Measurements from ENCODE around the gene RASGRF1.

Gene RASGRF1

GRCh38 chr15:79041601-79042168 is 48.9 kb downstream of the RASGRF1 start:
- no peaks in the 10 kb centered on the region for H3K36me3 ChIP-seq (ENCODE audit: control insufficient read depth in 2 of 2, insufficient read depth in 2 of 2, low read length in 2 of 2)
- no peak overlapping the region for H3K9ac ChIP-seq (ENCODE audit: low read length in 2 of 2)
- H3K27me3 ChIP-seq (ENCODE audit: control insufficient read depth in 1 of 2, insufficient read depth in 2 of 2, low read length in 2 of 2) = peaks cover 3% of the 10 kb centered on the region in 2 donors
- no peaks in the 10 kb centered on the region for H3K4me1 ChIP-seq (ENCODE audit: control insufficient read depth, insufficient read depth, low read length)
- no peak overlapping the region for H3K27ac ChIP-seq (ENCODE audit: low read length)
- no peak overlapping the region for H3K4me3 ChIP-seq (ENCODE audit: low read length in 2 of 2)
- H3K9me3 ChIP-seq (ENCODE audit: control insufficient read depth in 2 of 2, low read length in 2 of 2) = peaks cover 4 to 13% of the 10 kb centered on the region in 2 donors

- Histone ChIP-seq H3K4me1 (ENCODE audit: control insufficient read depth, insufficient read depth, low read length) (peaks cover 5% of the 10 kb centered on the region), H3K9ac (ENCODE audit: low read length in 2 of 2) (no peak overlapping the region), H3K36me3 (ENCODE audit: control insufficient read depth in 2 of 2, insufficient read depth in 2 of 2, low read length in 2 of 2) (no peaks in the 10 kb centered on the region), H3K27me3 (ENCODE audit: control insufficient read depth in 1 of 2, insufficient read depth in 2 of 2, low read length in 2 of 2) (peaks cover 3 to 5% of the 10 kb centered on the region in 2 donors), H3K9me3 (ENCODE audit: control insufficient read depth in 2 of 2, low read length in 2 of 2) (peaks cover 0 to 2% of the 10 kb centered on the region in 2 donors), H3K4me3 (ENCODE audit: low read length in 2 of 2) (no peak overlapping the region), H3K27ac (ENCODE audit: low read length) (no peak overlapping the region)
Measured at GRCh38 chr15:79037848-79038247, 52.7 kb downstream of the RASGRF1 start.

- peaks cover 5% of the 10 kb centered on the region for H3K4me1 ChIP-seq (ENCODE audit: control insufficient read depth, insufficient read depth, low read length)
- no peaks in the 10 kb centered on the region for H3K36me3 ChIP-seq (ENCODE audit: control insufficient read depth in 2 of 2, insufficient read depth in 2 of 2, low read length in 2 of 2)
- H3K9me3 ChIP-seq (ENCODE audit: control insufficient read depth in 2 of 2, low read length in 2 of 2) = no peaks in the 10 kb centered on the region
- H3K27me3 ChIP-seq (ENCODE audit: control insufficient read depth in 1 of 2, insufficient read depth in 2 of 2, low read length in 2 of 2) = peaks cover 3 to 5% of the 10 kb centered on the region in 2 donors
- H3K27ac ChIP-seq (ENCODE audit: low read length) = no peak overlapping the region
- H3K9ac ChIP-seq (ENCODE audit: low read length in 2 of 2) = no peak overlapping the region
- no peak overlapping the region for H3K4me3 ChIP-seq (ENCODE audit: low read length in 2 of 2)
Measured at GRCh38 chr15:79036323-79036722, 54.3 kb downstream of the RASGRF1 start.

GRCh38 chr15:79035814-79036213 is 54.8 kb downstream of the RASGRF1 start:
- Histone ChIP-seq H3K9ac (ENCODE audit: low read length in 2 of 2) (no peak overlapping the region), H3K36me3 (ENCODE audit: control insufficient read depth in 2 of 2, insufficient read depth in 2 of 2, low read length in 2 of 2) (no peaks in the 10 kb centered on the region), H3K4me1 (ENCODE audit: control insufficient read depth, insufficient read depth, low read length) (peaks cover 5% of the 10 kb centered on the region), H3K9me3 (ENCODE audit: control insufficient read depth in 2 of 2, low read length in 2 of 2) (no peaks in the 10 kb centered on the region), H3K27me3 (ENCODE audit: control insufficient read depth in 1 of 2, insufficient read depth in 2 of 2, low read length in 2 of 2) (peaks cover 3 to 5% of the 10 kb centered on the region in 2 donors), H3K4me3 (ENCODE audit: low read length in 2 of 2) (peak overlapping the region; percentile 7 to 47), H3K27ac (ENCODE audit: low read length) (no peak overlapping the region)

- Histone ChIP-seq H3K36me3 (ENCODE audit: control insufficient read depth in 2 of 2, insufficient read depth in 2 of 2, low read length in 2 of 2) (no peaks in the 10 kb centered on the region), H3K4me1 (ENCODE audit: control insufficient read depth, insufficient read depth, low read length) (peaks cover 5% of the 10 kb centered on the region), H3K9ac (ENCODE audit: low read length in 2 of 2) (no peak overlapping the region), H3K9me3 (ENCODE audit: control insufficient read depth in 2 of 2, low read length in 2 of 2) (no peaks in the 10 kb centered on the region), H3K27ac (ENCODE audit: low read length) (no peak overlapping the region), H3K27me3 (ENCODE audit: control insufficient read depth in 1 of 2, insufficient read depth in 2 of 2, low read length in 2 of 2) (peaks cover under 1 to 5% of the 10 kb centered on the region in 2 donors), H3K4me3 (ENCODE audit: low read length in 2 of 2) (no peak overlapping the region)
Measured at GRCh38 chr15:79035111-79035601, 55.4 kb downstream of the RASGRF1 start.

GRCh38 chr15:79034284-79034683 is 56.3 kb downstream of the RASGRF1 start:
- Histone ChIP-seq H3K9ac (ENCODE audit: low read length in 2 of 2) (no peak overlapping the region), H3K27ac (ENCODE audit: low read length) (no peak overlapping the region), H3K4me1 (ENCODE audit: control insufficient read depth, insufficient read depth, low read length) (peaks cover 5% of the 10 kb centered on the region), H3K27me3 (ENCODE audit: control insufficient read depth in 1 of 2, insufficient read depth in 2 of 2, low read length in 2 of 2) (peaks cover 0 to 5% of the 10 kb centered on the region in 2 donors), H3K9me3 (ENCODE audit: control insufficient read depth in 2 of 2, low read length in 2 of 2) (no peaks in the 10 kb centered on the region), H3K36me3 (ENCODE audit: control insufficient read depth in 2 of 2, insufficient read depth in 2 of 2, low read length in 2 of 2) (no peaks in the 10 kb centered on the region), H3K4me3 (ENCODE audit: low read length in 2 of 2) (no peak overlapping the region)

- Histone ChIP-seq H3K36me3 (ENCODE audit: control insufficient read depth in 2 of 2, insufficient read depth in 2 of 2, low read length in 2 of 2) (no peaks in the 10 kb centered on the region), H3K9ac (ENCODE audit: low read length in 2 of 2) (no peak overlapping the region), H3K9me3 (ENCODE audit: control insufficient read depth in 2 of 2, low read length in 2 of 2) (no peaks in the 10 kb centered on the region), H3K27ac (ENCODE audit: low read length) (no peak overlapping the region), H3K4me3 (ENCODE audit: low read length in 2 of 2) (no peak overlapping the region), H3K4me1 (ENCODE audit: control insufficient read depth, insufficient read depth, low read length) (peaks cover 5% of the 10 kb centered on the region), H3K27me3 (ENCODE audit: control insufficient read depth in 1 of 2, insufficient read depth in 2 of 2, low read length in 2 of 2) (peaks cover 0 to 2% of the 10 kb centered on the region in 2 donors)
Measured at GRCh38 chr15:79032656-79033055, 57.9 kb downstream of the RASGRF1 start.

GRCh38 chr15:79031821-79032220 is 58.8 kb downstream of the RASGRF1 start:
- H3K4me1 ChIP-seq (ENCODE audit: control insufficient read depth, insufficient read depth, low read length) = peaks cover 5% of the 10 kb centered on the region
- H3K36me3 ChIP-seq (ENCODE audit: control insufficient read depth in 2 of 2, insufficient read depth in 2 of 2, low read length in 2 of 2) = no peaks in the 10 kb centered on the region
- no peak overlapping the region for H3K27ac ChIP-seq (ENCODE audit: low read length)
- no peak overlapping the region for H3K4me3 ChIP-seq (ENCODE audit: low read length in 2 of 2)
- no peak overlapping the region for H3K9ac ChIP-seq (ENCODE audit: low read length in 2 of 2)
- no peaks in the 10 kb centered on the region for H3K9me3 ChIP-seq (ENCODE audit: control insufficient read depth in 2 of 2, low read length in 2 of 2)
- peaks cover 0 to 2% of the 10 kb centered on the region in 2 donors for H3K27me3 ChIP-seq (ENCODE audit: control insufficient read depth in 1 of 2, insufficient read depth in 2 of 2, low read length in 2 of 2)

- no peaks in the 10 kb centered on the region for H3K9me3 ChIP-seq (ENCODE audit: control insufficient read depth in 2 of 2, low read length in 2 of 2)
- H3K27ac ChIP-seq (ENCODE audit: low read length) = no peak overlapping the region
- H3K4me1 ChIP-seq (ENCODE audit: control insufficient read depth, insufficient read depth, low read length) = peaks cover 2% of the 10 kb centered on the region
- H3K4me3 ChIP-seq (ENCODE audit: low read length in 2 of 2) = no peak overlapping the region
- H3K36me3 ChIP-seq (ENCODE audit: control insufficient read depth in 2 of 2, insufficient read depth in 2 of 2, low read length in 2 of 2) = no peaks in the 10 kb centered on the region
- peaks cover 0 to 2% of the 10 kb centered on the region in 2 donors for H3K27me3 ChIP-seq (ENCODE audit: control insufficient read depth in 1 of 2, insufficient read depth in 2 of 2, low read length in 2 of 2)
- no peak overlapping the region for H3K9ac ChIP-seq (ENCODE audit: low read length in 2 of 2)
Measured at GRCh38 chr15:79031201-79031600, 59.4 kb downstream of the RASGRF1 start.

GRCh38 chr15:79030470-79030869 is 60.1 kb downstream of the RASGRF1 start:
- H3K27me3 ChIP-seq (ENCODE audit: control insufficient read depth in 1 of 2, insufficient read depth in 2 of 2, low read length in 2 of 2) = no peaks in the 10 kb centered on the region
- H3K9me3 ChIP-seq (ENCODE audit: control insufficient read depth in 2 of 2, low read length in 2 of 2) = no peaks in the 10 kb centered on the region
- H3K9ac ChIP-seq (ENCODE audit: low read length in 2 of 2) = no peak overlapping the region
- no peaks in the 10 kb centered on the region for H3K36me3 ChIP-seq (ENCODE audit: control insufficient read depth in 2 of 2, insufficient read depth in 2 of 2, low read length in 2 of 2)
- no peaks in the 10 kb centered on the region for H3K4me1 ChIP-seq (ENCODE audit: control insufficient read depth, insufficient read depth, low read length)
- H3K27ac ChIP-seq (ENCODE audit: low read length) = no peak overlapping the region
- H3K4me3 ChIP-seq (ENCODE audit: low read length in 2 of 2) = no peak overlapping the region

- Histone ChIP-seq H3K4me1 (ENCODE audit: control insufficient read depth, insufficient read depth, low read length) (no peaks in the 10 kb centered on the region), H3K9me3 (ENCODE audit: control insufficient read depth in 2 of 2, low read length in 2 of 2) (no peaks in the 10 kb centered on the region), H3K36me3 (ENCODE audit: control insufficient read depth in 2 of 2, insufficient read depth in 2 of 2, low read length in 2 of 2) (no peaks in the 10 kb centered on the region), H3K9ac (ENCODE audit: low read length in 2 of 2) (no peak overlapping the region), H3K27ac (ENCODE audit: low read length) (no peak overlapping the region), H3K4me3 (ENCODE audit: low read length in 2 of 2) (no peak overlapping the region), H3K27me3 (ENCODE audit: control insufficient read depth in 1 of 2, insufficient read depth in 2 of 2, low read length in 2 of 2) (no peaks in the 10 kb centered on the region)
Measured at GRCh38 chr15:79028411-79028964, 62.1 kb downstream of the RASGRF1 start.

Measured in stomach smooth muscle (tissue), 2 donors.